Type B pancreatic cell (in vitro differentiated cells): Measurements from ENCODE around the gene BBLN. TPM values are rescaled to one million over a fixed set of nuclear protein-coding genes. Genes with fewer than 3 reads are reported as not detected.

Experiments
- DNase-seq: peaks from one replicate; pipeline ENCODE4 v3.0.0; 2021; ENCODE audit warnings: mixed read lengths; ENCODE audit not compliant: unreplicated experiment; ENCODE audit errors: extremely low spot score
- H3K27ac Mint-ChIP-seq: 2 replicates; pipeline ENCODE4 v1.8.0; 2021; ENCODE audit warnings: mild to moderate bottlenecking, mixed read lengths
- H3K27me3 Mint-ChIP-seq: 2 replicates; pipeline ENCODE4 v1.8.0; 2021; ENCODE audit warnings: mixed read lengths
- H3K36me3 Mint-ChIP-seq: 2 replicates; pipeline ENCODE4 v1.8.0; 2021; ENCODE audit warnings: mixed read lengths
- H3K4me1 Mint-ChIP-seq: one replicate; pipeline ENCODE4 v1.8.0; 2021; ENCODE audit warnings: mixed read lengths; ENCODE audit not compliant: unreplicated experiment
- H3K4me3 Mint-ChIP-seq: 2 replicates; pipeline ENCODE4 v1.8.0; 2021; ENCODE audit warnings: mild to moderate bottlenecking, mixed read lengths
- H3K9me3 Mint-ChIP-seq: 2 replicates; pipeline ENCODE4 v1.8.0; 2021; ENCODE audit warnings: mixed read lengths
- total RNA-seq: library from RNA; stranded (reverse); gene quantifications from 2 replicates; pipeline ENCODE4 v1.2.1, GENCODE V29; 2021; ENCODE audit warnings: low replicate concordance
- TF ChIP-seq, protein P1 (sequence below): fragments of 200-600 bp; sonication (generic); conservative IDR thresholded peaks from 2 replicates; pipeline ENCODE4 v1.5.0; 2021; ENCODE audit warnings: antibody characterized with exemption, mild to moderate bottlenecking

BBLN gene
- total RNA-seq, 1 donor from 2014 or later: 108 TPM

DNA sequence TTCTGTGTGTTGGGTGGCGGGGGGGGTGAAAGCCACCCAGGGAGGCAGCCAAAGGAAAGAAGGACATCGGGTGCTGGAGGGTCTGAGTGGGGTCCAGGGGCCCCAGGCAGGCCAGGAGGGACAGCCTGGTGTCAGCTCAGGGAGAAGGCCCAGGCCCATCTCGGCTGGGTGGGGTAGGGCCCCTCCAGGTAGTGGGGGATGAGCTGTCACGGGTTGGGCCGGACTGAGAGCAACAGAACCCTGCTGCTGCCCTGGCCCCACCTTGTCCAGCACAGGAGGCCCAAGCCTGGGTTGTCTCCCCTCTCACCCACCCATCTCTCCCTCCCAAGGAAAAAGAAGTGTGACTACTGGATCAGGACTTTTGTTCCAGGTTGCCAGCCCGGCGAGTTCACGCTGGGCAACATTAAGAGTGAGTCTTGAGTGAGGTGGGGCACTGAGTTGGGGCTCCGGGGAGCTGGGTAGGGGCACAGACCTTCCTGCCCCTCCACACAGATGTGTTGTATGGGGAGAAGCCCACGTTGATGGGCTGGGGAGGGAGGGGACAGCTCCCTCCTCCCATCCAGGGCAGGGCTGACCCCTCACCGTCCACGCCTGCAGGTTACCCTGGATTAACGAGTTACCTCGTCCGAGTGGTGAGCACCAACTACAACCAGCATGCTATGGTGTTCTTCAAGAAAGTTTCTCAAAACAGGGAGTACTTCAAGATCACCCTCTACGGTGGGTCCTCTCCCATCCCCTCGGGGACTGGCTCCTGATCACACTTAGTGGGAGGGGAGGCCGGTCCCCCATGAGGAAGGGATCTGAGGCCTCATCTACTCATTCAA, 8.5 kb upstream of the BBLN start:
- no peaks in the 10 kb centered on the region for H3K36me3 Mint-ChIP-seq
- no peak overlapping the region for H3K4me3 Mint-ChIP-seq
- no peak overlapping the region for H3K27ac Mint-ChIP-seq

DNA sequence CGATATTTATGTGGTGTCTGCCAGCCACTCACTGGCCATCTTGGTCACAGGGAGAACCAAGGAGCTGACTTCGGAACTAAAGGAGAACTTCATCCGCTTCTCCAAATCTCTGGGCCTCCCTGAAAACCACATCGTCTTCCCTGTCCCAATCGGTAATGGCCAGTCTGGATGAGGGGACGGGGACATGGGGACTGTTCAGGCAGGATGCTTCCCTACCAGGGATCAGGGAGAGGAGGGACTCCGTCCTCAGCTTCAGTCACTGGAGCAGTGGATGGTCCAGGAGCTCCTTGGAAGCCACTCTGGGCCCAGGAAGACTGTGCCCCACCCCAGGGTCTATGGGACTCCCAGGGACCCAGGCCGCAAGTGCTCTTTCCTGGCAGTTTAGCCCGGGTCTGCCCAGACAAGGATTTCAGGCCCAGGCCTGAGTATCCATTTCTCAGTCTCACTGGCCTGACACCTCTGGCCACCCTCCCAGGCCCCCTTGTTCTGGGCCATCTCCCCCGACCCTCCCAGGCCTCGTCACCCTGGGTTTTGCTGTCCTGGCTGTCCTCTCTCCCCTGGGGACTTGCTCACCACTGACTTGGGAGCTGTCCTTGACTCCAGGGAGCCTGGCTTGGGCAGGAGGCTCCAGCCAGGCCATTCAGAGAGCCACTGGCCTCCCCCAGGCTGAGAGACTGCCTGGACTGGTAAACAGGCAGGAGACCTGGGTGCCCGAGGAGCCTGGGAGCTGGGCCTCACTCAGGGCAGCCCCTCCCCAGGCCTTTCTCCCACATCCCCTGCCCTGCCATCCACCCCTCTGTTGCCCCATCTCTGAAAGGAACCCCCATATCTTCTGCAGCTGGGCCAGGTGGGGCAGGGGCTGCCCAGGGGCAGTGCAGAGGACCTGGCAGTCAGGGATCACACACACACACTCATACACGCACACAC, 7.7 kb upstream of the BBLN start:
- TF ChIP-seq, protein P1, sequence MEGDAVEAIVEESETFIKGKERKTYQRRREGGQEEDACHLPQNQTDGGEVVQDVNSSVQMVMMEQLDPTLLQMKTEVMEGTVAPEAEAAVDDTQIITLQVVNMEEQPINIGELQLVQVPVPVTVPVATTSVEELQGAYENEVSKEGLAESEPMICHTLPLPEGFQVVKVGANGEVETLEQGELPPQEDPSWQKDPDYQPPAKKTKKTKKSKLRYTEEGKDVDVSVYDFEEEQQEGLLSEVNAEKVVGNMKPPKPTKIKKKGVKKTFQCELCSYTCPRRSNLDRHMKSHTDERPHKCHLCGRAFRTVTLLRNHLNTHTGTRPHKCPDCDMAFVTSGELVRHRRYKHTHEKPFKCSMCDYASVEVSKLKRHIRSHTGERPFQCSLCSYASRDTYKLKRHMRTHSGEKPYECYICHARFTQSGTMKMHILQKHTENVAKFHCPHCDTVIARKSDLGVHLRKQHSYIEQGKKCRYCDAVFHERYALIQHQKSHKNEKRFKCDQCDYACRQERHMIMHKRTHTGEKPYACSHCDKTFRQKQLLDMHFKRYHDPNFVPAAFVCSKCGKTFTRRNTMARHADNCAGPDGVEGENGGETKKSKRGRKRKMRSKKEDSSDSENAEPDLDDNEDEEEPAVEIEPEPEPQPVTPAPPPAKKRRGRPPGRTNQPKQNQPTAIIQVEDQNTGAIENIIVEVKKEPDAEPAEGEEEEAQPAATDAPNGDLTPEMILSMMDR: no peak
- peaks cover 15% of the 10 kb centered on the region for H3K4me1 Mint-ChIP-seq
- DNase-seq: no peak
- no peaks in the 10 kb centered on the region for H3K9me3 Mint-ChIP-seq
- no peaks in the 10 kb centered on the region for H3K36me3 Mint-ChIP-seq
- no peaks in the 10 kb centered on the region for H3K27me3 Mint-ChIP-seq
- no peak overlapping the region for H3K4me3 Mint-ChIP-seq
- no peak overlapping the region for H3K27ac Mint-ChIP-seq

More for the DNA sequence above, 8.5 kb upstream of the BBLN start:
- no peak for DNase-seq
- Mint-ChIP-seq H3K9me3 (no peaks in the 10 kb centered on the region), H3K4me1 (peaks cover 15% of the 10 kb centered on the region), H3K27me3 (no peaks in the 10 kb centered on the region)
- TF ChIP-seq, protein P1: no peak

DNA sequence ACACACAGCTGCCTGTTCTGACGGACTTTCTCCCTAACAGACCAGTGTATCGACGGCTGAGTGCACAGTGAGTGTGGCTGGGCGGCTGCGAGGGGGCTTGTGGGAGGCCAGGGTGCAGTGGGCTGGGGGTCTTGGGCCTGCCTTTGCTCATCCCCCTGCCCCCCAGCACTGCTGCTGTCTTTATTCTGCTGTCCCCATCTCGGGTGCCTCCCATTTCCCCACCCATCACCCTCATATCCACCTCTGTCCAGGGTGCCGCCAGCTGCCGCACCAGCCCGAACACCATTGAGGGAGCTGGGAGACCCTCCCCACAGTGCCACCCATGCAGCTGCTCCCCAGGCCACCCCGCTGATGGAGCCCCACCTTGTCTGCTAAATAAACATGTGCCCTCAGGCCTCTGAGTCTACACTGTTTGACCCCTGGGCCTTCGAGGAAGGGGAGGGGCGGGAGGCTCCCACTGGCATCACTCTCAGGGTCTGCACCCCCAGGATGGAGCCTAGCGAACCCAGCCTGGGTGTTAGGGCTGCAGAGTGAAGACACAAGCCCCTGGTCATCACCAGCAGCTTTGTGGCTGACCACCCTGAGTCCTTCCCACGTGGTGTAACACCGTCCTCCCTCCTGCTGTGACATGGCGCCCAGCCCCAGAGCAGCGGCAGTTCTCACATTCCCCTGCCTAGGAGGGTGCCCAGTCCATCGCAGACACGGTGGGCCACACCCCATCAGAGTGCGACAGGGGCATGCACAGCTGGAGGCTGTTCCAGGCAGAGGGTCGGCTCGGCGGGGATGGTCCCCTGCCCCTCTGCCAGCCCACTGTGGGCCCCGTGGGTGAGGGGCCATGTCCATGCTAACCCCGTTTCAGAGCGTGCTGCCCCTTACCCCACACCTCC, 6.8 kb upstream of the BBLN start:
- TF ChIP-seq, protein P1: no peak
- H3K27ac Mint-ChIP-seq: no peak overlapping the region
- no peaks in the 10 kb centered on the region for H3K36me3 Mint-ChIP-seq
- H3K9me3 Mint-ChIP-seq: no peaks in the 10 kb centered on the region
- H3K4me1 Mint-ChIP-seq: peaks cover 15% of the 10 kb centered on the region
- H3K4me3 Mint-ChIP-seq: no peak overlapping the region
- no peaks in the 10 kb centered on the region for H3K27me3 Mint-ChIP-seq
- DNase-seq: no peak

DNA sequence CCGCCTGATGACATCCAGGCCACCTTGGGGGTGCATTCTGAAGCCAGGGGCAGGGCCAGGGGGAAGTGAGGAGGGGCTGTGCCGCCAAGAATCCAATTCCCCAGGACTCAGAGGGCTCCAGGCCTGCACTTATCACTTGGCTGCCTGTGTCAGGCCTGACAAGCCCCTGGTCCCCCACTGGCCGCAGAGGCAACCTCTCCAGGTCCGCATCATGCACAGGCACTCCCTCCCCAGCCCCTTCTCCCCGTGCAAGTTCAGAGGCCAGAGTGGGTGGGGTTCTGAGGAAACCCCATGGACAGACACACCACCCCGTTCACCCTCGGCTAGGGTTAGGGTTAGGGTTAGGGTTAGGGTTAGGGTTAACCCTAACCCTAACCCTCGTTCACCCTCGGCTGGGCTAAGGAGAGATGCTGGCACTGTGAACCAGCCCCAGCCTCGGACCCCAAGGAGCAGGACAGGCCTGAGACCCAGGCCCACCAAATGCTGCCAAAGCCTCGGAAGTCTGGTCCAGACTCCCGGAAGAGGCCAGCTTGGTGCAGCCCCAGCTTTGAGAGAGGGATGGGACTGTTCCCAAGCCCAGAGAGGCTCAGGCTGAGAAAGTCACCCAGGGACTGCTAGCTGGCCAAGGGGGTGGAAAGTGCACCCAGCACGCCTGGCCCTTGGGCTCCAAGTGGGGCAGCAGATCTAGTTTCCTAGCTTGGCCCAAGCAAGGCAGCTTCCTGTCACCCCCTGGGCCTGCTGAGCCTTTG, 5.9 kb upstream of the BBLN start:
- H3K27me3 Mint-ChIP-seq: no peaks in the 10 kb centered on the region
- H3K27ac Mint-ChIP-seq: no peak overlapping the region
- TF ChIP-seq, protein P1: no peak
- DNase-seq: no peak
- no peak overlapping the region for H3K4me3 Mint-ChIP-seq
- H3K36me3 Mint-ChIP-seq: no peaks in the 10 kb centered on the region
- H3K9me3 Mint-ChIP-seq: no peaks in the 10 kb centered on the region
- H3K4me1 Mint-ChIP-seq: peaks cover 11% of the 10 kb centered on the region
